ENCODE measurements around the gene TTC39B.

Gene TTC39B

DNA sequence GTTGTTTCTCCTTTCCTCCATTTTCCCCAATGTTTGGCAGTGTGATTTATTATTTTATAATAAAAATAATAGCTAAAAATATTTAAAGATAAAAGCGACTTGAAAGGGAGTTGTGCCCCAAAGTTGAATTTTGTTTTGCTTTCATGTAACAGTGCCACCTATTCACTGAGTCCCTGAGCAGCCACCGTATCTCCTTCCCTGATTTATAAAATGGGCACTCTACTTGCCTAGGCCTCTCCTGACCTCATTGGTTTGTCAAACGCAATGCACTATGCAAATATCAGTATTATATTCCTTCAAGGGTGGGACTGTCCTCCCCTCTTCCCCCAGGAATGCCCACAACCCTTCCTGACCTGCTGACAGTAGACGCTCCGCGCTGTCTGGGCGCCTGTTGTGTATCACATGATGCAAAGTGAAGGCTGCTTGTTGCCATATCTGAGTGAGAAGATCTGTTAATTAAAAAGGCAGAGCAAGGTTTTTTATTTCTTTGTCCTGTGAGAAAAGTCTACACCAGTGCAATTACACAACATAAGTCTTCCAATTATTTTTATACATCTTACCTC lies 81.4 kb downstream of the TTC39B start:
- TF ChIP-seq EZH2 (optimal IDR thresholded peaks at IDR 0.05; ENCODE audit: low read depth, low read length) (no peak), EZH2phosphoT487 (IDR thresholded peaks at IDR 0.05; ENCODE audit: low read length) (no peak)
- TF ChIP-seq, protein P1, sequence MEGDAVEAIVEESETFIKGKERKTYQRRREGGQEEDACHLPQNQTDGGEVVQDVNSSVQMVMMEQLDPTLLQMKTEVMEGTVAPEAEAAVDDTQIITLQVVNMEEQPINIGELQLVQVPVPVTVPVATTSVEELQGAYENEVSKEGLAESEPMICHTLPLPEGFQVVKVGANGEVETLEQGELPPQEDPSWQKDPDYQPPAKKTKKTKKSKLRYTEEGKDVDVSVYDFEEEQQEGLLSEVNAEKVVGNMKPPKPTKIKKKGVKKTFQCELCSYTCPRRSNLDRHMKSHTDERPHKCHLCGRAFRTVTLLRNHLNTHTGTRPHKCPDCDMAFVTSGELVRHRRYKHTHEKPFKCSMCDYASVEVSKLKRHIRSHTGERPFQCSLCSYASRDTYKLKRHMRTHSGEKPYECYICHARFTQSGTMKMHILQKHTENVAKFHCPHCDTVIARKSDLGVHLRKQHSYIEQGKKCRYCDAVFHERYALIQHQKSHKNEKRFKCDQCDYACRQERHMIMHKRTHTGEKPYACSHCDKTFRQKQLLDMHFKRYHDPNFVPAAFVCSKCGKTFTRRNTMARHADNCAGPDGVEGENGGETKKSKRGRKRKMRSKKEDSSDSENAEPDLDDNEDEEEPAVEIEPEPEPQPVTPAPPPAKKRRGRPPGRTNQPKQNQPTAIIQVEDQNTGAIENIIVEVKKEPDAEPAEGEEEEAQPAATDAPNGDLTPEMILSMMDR (IDR thresholded peaks at IDR 0.05; ENCODE audit: low read length): no peak
- Histone ChIP-seq H3K79me2 (ENCODE audit: low read length) (no peaks in the 10 kb centered on the region), H3K36me3 (replicated peaks; ENCODE audit: insufficient read depth, low read length) (no peaks in the 10 kb centered on the region), H3K4me2 (ENCODE audit: low read depth, low read length) (no peak overlapping the region), H4K20me1 (ENCODE audit: insufficient read depth, low read length) (no peaks in the 10 kb centered on the region), H3K9me2 (replicated peaks; ENCODE audit: insufficient read depth, low read length) (no peaks in the 10 kb centered on the region), H3F3A (ENCODE audit: insufficient read depth, low read length) (no peaks in the 10 kb centered on the region), H3K9me3 (replicated peaks; ENCODE audit: insufficient read depth, low read length) (no peaks in the 10 kb centered on the region), H2AFZ (ENCODE audit: low read length) (no peak overlapping the region), H3K27ac (ENCODE audit: low read length) (no peak overlapping the region), H3K4me3 (ENCODE audit: low read length) (no peak overlapping the region), H3K9ac (ENCODE audit: low read length) (no peak overlapping the region), H3K4me1 (ENCODE audit: low read length) (no peaks in the 10 kb centered on the region), H3K27me3 (replicated peaks; ENCODE audit: insufficient read depth, low read length) (no peaks in the 10 kb centered on the region)
- no peak for DNase-seq

DNA sequence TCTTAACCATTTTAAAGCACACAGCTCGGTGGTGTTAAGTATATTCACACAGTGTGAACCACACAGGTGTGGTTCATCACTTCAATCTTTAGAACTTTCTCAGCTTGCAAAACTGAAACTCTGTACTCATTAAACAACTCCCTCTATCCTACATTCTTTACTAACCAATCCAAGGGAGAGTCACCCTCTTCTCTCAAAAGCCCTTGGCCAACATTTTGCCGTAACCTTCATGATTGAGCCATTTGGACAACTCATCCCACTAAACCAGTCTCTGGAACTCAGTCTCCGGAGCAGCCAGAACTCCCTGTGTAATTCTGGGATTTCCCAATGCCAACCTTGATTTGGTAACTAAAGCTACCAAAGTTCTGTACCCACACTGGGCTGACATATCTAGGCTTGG lies 84.7 kb downstream of the TTC39B start:
- Histone ChIP-seq H3K4me1 (ENCODE audit: low read length) (no peaks in the 10 kb centered on the region), H3K27ac (ENCODE audit: low read length) (no peak overlapping the region), H3K27me3 (replicated peaks; ENCODE audit: insufficient read depth, low read length) (no peaks in the 10 kb centered on the region), H3K36me3 (replicated peaks; ENCODE audit: insufficient read depth, low read length) (no peaks in the 10 kb centered on the region), H3K79me2 (ENCODE audit: low read length) (no peaks in the 10 kb centered on the region), H3F3A (ENCODE audit: insufficient read depth, low read length) (no peaks in the 10 kb centered on the region), H4K20me1 (ENCODE audit: insufficient read depth, low read length) (no peaks in the 10 kb centered on the region), H3K9me3 (replicated peaks; ENCODE audit: insufficient read depth, low read length) (no peaks in the 10 kb centered on the region), H3K4me3 (ENCODE audit: low read length) (no peak overlapping the region), H3K9me2 (replicated peaks; ENCODE audit: insufficient read depth, low read length) (no peaks in the 10 kb centered on the region), H2AFZ (ENCODE audit: low read length) (no peak overlapping the region), H3K9ac (ENCODE audit: low read length) (no peak overlapping the region), H3K4me2 (ENCODE audit: low read depth, low read length) (no peak overlapping the region)
- no peak for DNase-seq
- no peak for TF ChIP-seq EZH2 (optimal IDR thresholded peaks at IDR 0.05; ENCODE audit: low read depth, low read length)

DNA sequence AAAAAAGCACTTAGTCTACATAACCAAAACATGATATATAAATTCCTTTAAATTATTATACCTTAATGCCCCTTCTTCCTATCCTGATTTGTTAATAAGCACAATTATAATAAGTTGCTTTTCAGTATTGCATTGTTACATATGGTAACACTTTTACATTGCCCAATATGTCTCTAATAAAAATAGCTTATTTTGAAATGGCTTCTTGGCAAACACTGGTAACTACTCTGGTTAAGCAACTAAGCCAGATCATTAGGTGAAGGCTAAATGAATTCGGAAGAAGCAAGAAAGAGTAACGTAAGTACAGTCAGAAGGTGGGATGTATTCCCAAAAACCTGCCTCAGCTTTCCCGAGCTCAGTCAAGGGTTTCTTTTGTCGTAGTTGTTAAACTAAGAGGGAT lies 85.3 kb downstream of the TTC39B start:
- TF ChIP-seq EZH2phosphoT487 (IDR thresholded peaks at IDR 0.05; ENCODE audit: low read length) (no peak), EZH2 (optimal IDR thresholded peaks at IDR 0.05; ENCODE audit: low read depth, low read length) (no peak)
- TF ChIP-seq, protein P1 (IDR thresholded peaks at IDR 0.05; ENCODE audit: low read length): no peak
- Histone ChIP-seq H3K9me3 (replicated peaks; ENCODE audit: insufficient read depth, low read length) (no peaks in the 10 kb centered on the region), H3K79me2 (ENCODE audit: low read length) (no peaks in the 10 kb centered on the region), H3K36me3 (replicated peaks; ENCODE audit: insufficient read depth, low read length) (no peaks in the 10 kb centered on the region), H3K27me3 (replicated peaks; ENCODE audit: insufficient read depth, low read length) (no peaks in the 10 kb centered on the region), H3K4me2 (ENCODE audit: low read depth, low read length) (no peak overlapping the region), H2AFZ (ENCODE audit: low read length) (no peak overlapping the region), H3K27ac (ENCODE audit: low read length) (no peak overlapping the region), H3K4me3 (ENCODE audit: low read length) (no peak overlapping the region), H3K4me1 (ENCODE audit: low read length) (no peaks in the 10 kb centered on the region), H4K20me1 (ENCODE audit: insufficient read depth, low read length) (no peaks in the 10 kb centered on the region), H3F3A (ENCODE audit: insufficient read depth, low read length) (no peaks in the 10 kb centered on the region), H3K9ac (ENCODE audit: low read length) (no peak overlapping the region), H3K9me2 (replicated peaks; ENCODE audit: insufficient read depth, low read length) (no peaks in the 10 kb centered on the region)
- DNase-seq: no peak

- Histone ChIP-seq H3K9ac (ENCODE audit: low read length) (no peak overlapping the region), H2AFZ (ENCODE audit: low read length) (no peak overlapping the region), H3K4me2 (ENCODE audit: low read depth, low read length) (no peak overlapping the region), H3K27me3 (replicated peaks; ENCODE audit: insufficient read depth, low read length) (no peaks in the 10 kb centered on the region), H3K79me2 (ENCODE audit: low read length) (no peaks in the 10 kb centered on the region), H3K4me1 (ENCODE audit: low read length) (no peaks in the 10 kb centered on the region), H3K9me3 (replicated peaks; ENCODE audit: insufficient read depth, low read length) (no peaks in the 10 kb centered on the region), H3K36me3 (replicated peaks; ENCODE audit: insufficient read depth, low read length) (no peaks in the 10 kb centered on the region), H3K9me2 (replicated peaks; ENCODE audit: insufficient read depth, low read length) (no peaks in the 10 kb centered on the region), H4K20me1 (ENCODE audit: insufficient read depth, low read length) (no peaks in the 10 kb centered on the region), H3K27ac (ENCODE audit: low read length) (no peak overlapping the region), H3F3A (ENCODE audit: insufficient read depth, low read length) (no peaks in the 10 kb centered on the region), H3K4me3 (ENCODE audit: low read length) (no peak overlapping the region)
- TF ChIP-seq EZH2 (optimal IDR thresholded peaks at IDR 0.05; ENCODE audit: low read depth, low read length) (no peak), EZH2phosphoT487 (IDR thresholded peaks at IDR 0.05; ENCODE audit: low read length) (no peak)
- TF ChIP-seq, protein P1 (IDR thresholded peaks at IDR 0.05; ENCODE audit: low read length): no peak
- DNase-seq: no peak
Observed at GRCh38 chr9:15220658-15221318, 86.2 kb downstream of the TTC39B start.

Data from MM.1S (cell line).